ENCODE results near the gene SCTR.

Gene SCTR

DNA sequence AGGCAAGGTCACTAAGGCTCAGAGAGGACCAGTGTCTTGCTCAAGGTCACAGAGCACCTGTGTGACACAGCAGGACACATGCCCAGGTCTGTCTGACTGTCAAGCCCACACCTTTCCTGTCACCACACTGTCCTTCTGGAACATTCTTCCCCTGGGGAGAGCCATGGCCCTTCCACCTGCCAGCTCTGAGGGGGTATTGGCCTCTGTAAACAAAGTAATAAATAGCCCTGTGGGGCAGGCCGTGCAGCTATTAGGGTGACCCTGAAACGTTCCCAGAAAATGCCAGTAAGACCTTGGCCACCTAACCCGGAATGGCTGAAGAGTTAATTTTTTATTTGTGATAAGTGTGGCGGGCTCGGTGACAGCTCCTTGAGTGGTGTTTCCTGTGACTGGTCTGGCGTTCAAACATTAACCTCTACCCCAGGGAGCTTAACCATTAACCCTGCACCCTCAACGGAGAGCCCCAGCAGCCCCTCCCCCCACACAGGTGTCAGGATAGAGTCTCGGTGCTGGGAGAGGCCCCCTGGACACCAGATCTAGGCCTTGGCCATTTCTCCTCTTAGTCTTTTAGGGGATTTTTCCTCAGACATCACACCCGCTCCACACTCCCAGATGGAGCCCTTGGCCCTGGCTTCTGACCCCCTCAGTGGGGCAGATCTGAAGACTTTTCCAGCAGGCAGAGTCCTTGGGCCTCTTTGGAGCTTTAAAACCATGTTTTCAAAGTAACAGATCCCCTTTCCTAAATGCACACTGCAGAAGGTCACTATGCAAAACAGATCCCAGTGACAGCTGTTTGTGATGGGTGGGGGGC is 36.6 kb downstream of the SCTR start:
- DNase-seq (ENCODE audit: low spot score): no peak

- no peak for DNase-seq (ENCODE audit: low spot score)
These were observed 37.4 kb downstream of the SCTR start for GRCh38 chr2:119486886-119487285.

- DNase-seq (ENCODE audit: low spot score): no peak
These were observed 38.0 kb downstream of the SCTR start for GRCh38 chr2:119486196-119486827.

- no peak for DNase-seq (ENCODE audit: low spot score)
These were observed 38.8 kb downstream of the SCTR start for GRCh38 chr2:119485336-119486110.

DNA sequence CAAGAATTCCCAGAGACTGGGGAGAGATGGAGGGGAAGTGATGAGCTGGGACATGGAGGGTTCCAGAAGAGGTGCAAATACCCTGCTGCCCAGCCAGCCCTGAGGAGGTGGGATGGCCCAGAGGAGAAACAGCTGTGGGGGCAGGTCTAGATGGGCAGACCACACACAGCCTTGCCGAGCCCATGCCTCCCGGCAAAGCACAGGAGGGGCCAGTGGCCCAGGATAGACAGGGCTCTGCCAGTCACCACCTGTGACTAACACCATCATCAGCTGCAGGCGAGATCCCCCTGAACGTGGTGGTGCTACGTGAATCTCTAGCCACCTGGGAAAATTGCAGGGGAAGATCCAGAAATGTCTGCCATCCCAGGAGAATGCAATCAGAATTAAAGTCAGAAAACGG is 39.4 kb downstream of the SCTR start:
- DNase-seq (ENCODE audit: low spot score): no peak

DNA sequence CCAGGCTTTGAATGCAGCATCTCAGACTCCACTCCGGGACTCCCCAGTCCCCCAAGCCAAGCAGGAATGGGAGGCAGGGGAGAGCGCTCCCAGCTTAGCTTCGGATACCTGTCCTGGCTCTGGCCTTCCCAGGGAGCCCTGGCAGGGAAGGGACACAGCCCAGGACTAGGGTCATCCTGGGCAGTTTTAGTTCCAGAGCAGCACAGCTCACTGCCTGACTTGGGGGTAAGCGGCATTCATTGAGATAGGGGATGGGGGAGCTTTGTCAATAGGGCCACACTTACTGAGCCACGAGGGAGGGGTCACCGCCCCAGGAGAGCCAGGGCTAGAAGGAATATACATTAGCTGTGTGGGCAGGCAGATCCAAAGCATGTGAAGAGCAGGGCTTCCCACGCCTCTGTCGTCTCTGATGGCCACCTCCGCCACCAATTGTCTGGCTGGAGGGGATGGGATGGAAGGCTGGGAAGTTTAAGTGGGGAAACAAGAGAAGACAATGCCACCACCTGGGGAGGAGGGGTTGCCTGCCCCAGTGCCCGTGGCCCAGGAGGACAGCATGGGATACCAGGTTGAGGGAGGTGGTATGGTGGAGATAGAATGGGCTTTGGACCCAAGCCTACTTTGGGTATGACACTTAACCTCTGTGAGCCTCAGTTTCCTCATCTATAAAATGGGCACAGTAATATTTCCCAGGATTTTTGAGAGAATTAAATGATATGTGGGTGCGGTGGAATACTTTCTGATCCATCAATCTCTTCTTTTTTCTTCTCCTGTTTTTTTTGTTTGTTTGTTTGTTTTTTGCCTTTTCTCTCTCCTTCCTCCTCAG is 40.2 kb downstream of the SCTR start:
- DNase-seq (ENCODE audit: low spot score): no peak

DNA sequence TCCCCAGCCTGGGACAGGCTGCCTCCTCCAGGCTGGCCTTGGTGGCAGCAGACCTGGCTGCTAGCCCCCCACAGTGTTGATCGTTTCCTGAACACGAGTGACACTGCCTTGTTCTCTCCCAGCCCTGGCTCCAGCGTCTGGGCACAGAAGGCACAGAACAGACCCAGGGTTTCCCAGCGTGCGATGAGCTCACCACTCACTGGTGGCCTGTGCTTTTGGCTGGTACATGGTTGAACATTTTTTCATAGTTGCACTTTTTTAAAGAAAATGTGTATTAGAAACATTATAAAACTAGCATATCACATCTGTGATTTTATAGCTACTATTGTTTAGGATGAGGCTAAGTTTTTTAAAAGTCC is 40.9 kb downstream of the SCTR start:
- DNase-seq (ENCODE audit: low spot score): no peak

GRCh38 chr2:119482481-119483394 is 41.5 kb downstream of the SCTR start:
- no peak for DNase-seq (ENCODE audit: low spot score)

- no peak for DNase-seq (ENCODE audit: low spot score)
These were observed 42.5 kb downstream of the SCTR start for GRCh38 chr2:119481501-119482455.

DNA sequence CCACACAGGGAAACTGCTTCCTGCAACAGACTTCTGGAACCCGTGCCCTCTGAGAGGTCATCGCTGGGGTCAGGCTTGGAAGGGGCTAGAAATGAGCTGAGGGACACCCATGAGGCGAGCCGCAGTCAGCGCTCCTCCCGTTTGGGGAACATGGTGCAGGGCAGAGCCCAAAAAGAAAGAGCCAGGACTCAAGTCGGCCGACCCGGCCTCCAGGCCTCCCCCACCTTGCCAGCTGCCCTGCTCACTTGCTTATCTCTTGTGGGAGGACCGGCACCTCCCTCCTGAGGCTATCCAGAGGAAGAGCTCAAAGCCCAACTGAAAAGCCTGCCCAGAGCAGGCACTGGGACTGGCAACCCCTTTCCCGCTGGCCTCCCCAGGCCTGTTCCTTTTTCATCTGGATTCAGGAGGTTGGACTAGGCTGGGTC is 43.6 kb downstream of the SCTR start:
- no peak for DNase-seq (ENCODE audit: low spot score)

GRCh38 chr2:119480184-119480583 is 44.1 kb downstream of the SCTR start:
- DNase-seq (ENCODE audit: low spot score): no peak

DNA sequence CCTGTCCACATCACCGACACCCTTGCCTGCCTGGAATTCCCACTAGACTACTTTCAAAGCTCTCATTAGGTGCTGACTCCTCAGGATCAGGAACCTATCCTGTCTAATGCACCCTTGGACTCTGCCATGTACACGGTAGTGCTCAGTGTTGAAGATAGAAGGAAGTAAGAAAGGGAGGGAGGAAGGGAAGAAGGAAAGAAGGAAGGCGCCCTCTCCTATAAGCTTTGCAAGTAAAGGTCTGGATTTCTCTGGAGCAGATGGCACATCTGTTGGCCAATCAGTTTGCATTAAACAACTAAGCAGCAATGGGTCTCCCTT is 45.3 kb downstream of the SCTR start:
- DNase-seq (ENCODE audit: low spot score): no peak

GRCh38 chr2:119478188-119478977 is 45.9 kb downstream of the SCTR start:
- no peak for DNase-seq (ENCODE audit: low spot score)

DNA sequence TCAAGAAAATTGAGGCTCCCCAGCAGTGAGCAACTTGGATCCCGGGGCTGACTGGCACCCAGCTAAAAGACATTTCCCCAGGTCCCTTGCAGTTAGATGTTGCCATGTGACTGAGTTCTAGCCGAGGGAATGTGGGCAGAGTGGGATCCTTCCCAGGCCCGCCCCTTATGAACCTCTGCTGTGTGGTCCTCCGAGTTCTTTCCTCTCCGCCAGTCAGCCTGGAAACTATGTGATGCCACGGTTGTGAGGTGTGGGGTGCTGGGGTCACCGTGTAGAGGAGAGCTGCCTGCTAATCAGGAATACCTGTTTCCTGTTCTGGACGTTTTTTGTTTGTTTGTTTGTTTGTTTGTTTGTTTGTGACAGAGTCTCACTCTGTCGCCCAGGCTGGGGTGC is 47.2 kb downstream of the SCTR start:
- DNase-seq (ENCODE audit: low spot score): no peak

GRCh38 chr2:119476301-119477112 is 47.8 kb downstream of the SCTR start:
- peak; percentile 46 for DNase-seq (ENCODE audit: low spot score)

DNA sequence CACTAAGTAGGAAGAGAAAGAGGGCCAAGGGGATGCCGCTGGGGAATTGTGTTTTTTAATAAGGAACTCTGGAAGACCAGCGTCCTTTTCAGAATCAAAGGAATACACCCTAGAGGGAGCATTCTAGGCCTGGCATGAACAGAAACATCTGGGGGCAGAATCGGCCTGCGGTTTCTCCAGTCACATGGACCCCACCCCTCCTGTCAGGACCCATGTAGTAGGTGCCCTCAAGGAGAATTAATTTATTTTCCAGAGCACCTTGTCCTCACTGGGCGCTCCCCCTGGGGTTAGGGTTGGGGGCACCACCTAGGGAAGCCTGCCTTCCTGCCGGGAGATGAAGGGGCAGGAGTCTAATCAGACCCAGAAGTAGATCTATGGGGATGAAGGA is 48.4 kb downstream of the SCTR start:
- DNase-seq (ENCODE audit: low spot score): no peak

DNA sequence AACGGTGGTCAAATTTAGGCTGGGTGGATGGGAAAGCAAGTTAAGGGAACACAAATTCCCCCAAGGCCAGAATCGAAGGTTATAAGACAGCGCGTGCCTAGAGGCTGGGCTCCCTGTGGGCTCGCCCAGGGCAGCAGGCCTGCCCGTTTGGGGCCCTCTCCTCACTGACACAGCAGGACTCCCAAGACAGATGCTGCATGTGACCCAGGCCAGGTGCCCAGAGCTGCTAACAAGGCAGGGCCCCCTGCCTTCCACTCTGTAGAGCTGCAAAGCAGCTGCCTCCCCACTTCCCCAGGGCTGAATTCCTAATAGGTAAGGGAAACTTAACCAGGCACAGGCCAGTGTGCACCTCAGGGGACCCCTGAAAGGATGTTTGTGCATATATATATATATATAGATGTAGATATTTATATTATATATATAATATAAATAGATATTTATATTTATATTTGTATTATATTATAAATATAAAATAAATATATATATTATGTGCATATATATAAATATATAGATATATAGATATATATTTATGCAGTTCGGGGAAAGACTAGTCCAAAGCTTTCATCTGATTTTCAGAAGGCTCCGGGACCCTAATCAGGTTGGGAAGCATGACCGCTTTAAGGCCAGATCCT is 48.9 kb downstream of the SCTR start:
- DNase-seq (ENCODE audit: low spot score): no peak

Measured in COLO829 (cell line).